B cell (primary cell): ENCODE results near the gene NCKIPSD. TPM values are rescaled to one million over a fixed set of nuclear protein-coding genes. Genes with fewer than 3 reads are reported as not detected.

ENCODE experiments used
- ATAC-seq: fragments of 200-7000 bp; cut with Tn5 transposase; one replicate; pipeline ENCODE4 v1.10.0; 2021; ENCODE audit warnings: low read depth, mild to moderate bottlenecking, moderate number of reproducible peaks, moderate library complexity
- CTCF ChIA-PET: fragments of 350-600 bp; sonication (Branson Sonifier 250); formaldehyde crosslinking; loops from one replicate; lab custom pipeline; 2021; ENCODE audit warnings: antibody characterized with exemption, inconsistent platforms; lab: Charles Lee
- POLR2A ChIA-PET: fragments of 350-600 bp; sonication (Branson Sonifier 250); formaldehyde crosslinking; loops from one replicate; lab custom pipeline; 2021; ENCODE audit warnings: antibody characterized with exemption; lab: Charles Lee
- DNase-seq: peaks from one replicate; pipeline ENCODE4 v3.0.0; 2013
- H2AFZ ChIP-seq: 2 replicates; pipeline ENCODE4 v1.6.1; 2012; ENCODE audit warnings: mild to moderate bottlenecking, low read depth, low read length; ENCODE audit not compliant: insufficient read depth, poor library complexity, severe bottlenecking
- H3K27ac ChIP-seq, 2 donors: 1 replicate in 1 of 2; 2 replicates in 1 of 2; pipeline ENCODE4 v1.5.1; 2012 to 2013; ENCODE audit warnings: low read length in 2 of 2, mild to moderate bottlenecking in 2 of 2, moderate library complexity in 1 of 2
- H3K27me3 ChIP-seq, 4 experiments: fragments of 200-600 bp in 1 of 4; sonication (generic) in 1 of 4; replicated peaks in 1 of 4; 1 replicate in 2 of 4; 2 replicates in 2 of 4; pipeline versions ENCODE4 v1.6.1 to v1.7.0; 2013 to 2016; ENCODE audit warnings: low read length in 3 of 4, mild to moderate bottlenecking in 2 of 4, mixed read lengths in 1 of 4, moderate library complexity in 1 of 4; ENCODE audit not compliant: insufficient read depth in 4 of 4, control insufficient read depth in 3 of 4; ENCODE audit errors: control extremely low read depth in 1 of 4
- H3K36me3 ChIP-seq, 2 experiments: replicated peaks in 1 of 2; 1 replicate in 1 of 2; 2 replicates in 1 of 2; pipeline versions ENCODE4 v1.6.1 to v1.7.1; 2013; ENCODE audit warnings: low read length in 1 of 2; ENCODE audit not compliant: insufficient read depth in 2 of 2, control insufficient read depth in 1 of 2; ENCODE audit errors: control extremely low read depth in 1 of 2, extremely low read depth in 1 of 2
- H3K4me1 ChIP-seq, 2 donors: fragments of 200-600 bp in 1 of 2; sonication (generic) in 1 of 2; 1 replicate in 1 of 2; 2 replicates in 1 of 2; pipeline versions ENCODE4 v1.5.1 to v1.6.1; 2013 to 2017; ENCODE audit warnings: low read length in 2 of 2; ENCODE audit not compliant: control insufficient read depth in 2 of 2, insufficient read depth in 2 of 2
- H3K4me2 ChIP-seq: replicated peaks from 2 replicates; pipeline ENCODE3; 2012; ENCODE audit warnings: mild to moderate bottlenecking, low read depth, low read length; ENCODE audit not compliant: poor library complexity, severe bottlenecking
- H3K4me3 ChIP-seq, 5 experiments: fragments of 200-600 bp in 1 of 5; sonication (generic) in 1 of 5; 1 replicate in 3 of 5; 2 replicates in 2 of 5; pipeline versions ENCODE4 v1.5.1 to v1.7.0; 2011 to 2016; ENCODE audit warnings: low read length in 4 of 5, mild to moderate bottlenecking in 4 of 5, low read depth in 2 of 5, control low read depth in 1 of 5, moderate library complexity in 1 of 5; ENCODE audit not compliant: insufficient read depth in 1 of 5; ENCODE audit errors: control extremely low read depth in 1 of 5, extremely low read depth in 1 of 5
- H3K79me2 ChIP-seq: fragments of 200-600 bp; sonication (generic); one replicate; pipeline ENCODE4 v1.6.0; 2016; ENCODE audit warnings: low read length; ENCODE audit not compliant: control insufficient read depth, insufficient read depth
- H3K9ac ChIP-seq: fragments of 200-600 bp; sonication (generic); 2 replicates; pipeline ENCODE4 v1.6.1; 2017; ENCODE audit warnings: mild to moderate bottlenecking, low read length, moderate library complexity
- H3K9me3 ChIP-seq, 3 donors: one replicate each; pipeline versions ENCODE4 v1.6.1 to v1.7.1; 2013; ENCODE audit warnings: low read length in 2 of 3; ENCODE audit not compliant: control insufficient read depth in 2 of 3, insufficient read depth in 1 of 3; ENCODE audit errors: control extremely low read depth in 1 of 3
- H4K20me1 ChIP-seq: 2 replicates; pipeline ENCODE4 v1.6.0; 2012; ENCODE audit warnings: mild to moderate bottlenecking, low read length; ENCODE audit not compliant: insufficient read depth, control insufficient read depth, poor library complexity, severe bottlenecking
- H3K27ac Mint-ChIP-seq: one replicate; pipeline ENCODE4 v1.8.0; 2021; ENCODE audit warnings: mixed read lengths
- H3K27me3 Mint-ChIP-seq: one replicate; pipeline ENCODE4 v1.8.0; 2021; ENCODE audit warnings: mixed read lengths
- H3K4me1 Mint-ChIP-seq: one replicate; pipeline ENCODE4 v1.8.0; 2021; ENCODE audit warnings: mixed read lengths
- H3K4me3 Mint-ChIP-seq: one replicate; pipeline ENCODE4 v1.8.0; 2021; ENCODE audit warnings: mixed read lengths
- H3K9me3 Mint-ChIP-seq: one replicate; pipeline ENCODE4 v1.8.0; 2022; ENCODE audit warnings: mixed read lengths; ENCODE audit not compliant: insufficient read depth
- EZH2 ChIP-seq: IDR thresholded peaks from 2 replicates; pipeline ENCODE4 v1.6.1; 2012; ENCODE audit warnings: borderline replicate concordance, low read depth, mild to moderate bottlenecking, moderate library complexity, low read length; ENCODE audit not compliant: insufficient read depth, poor library complexity, severe bottlenecking
- WGBS: methylation state at CpG from one replicate; pipeline ENCODE4 v1.1.5; 2013; ENCODE audit warnings: missing lambda C conversion rate; ENCODE audit not compliant: insufficient coverage; 5-methylcytosine and 5-hydroxymethylcytosine counted together
- intact Hi-C: fragments of 100-400 bp; cut with micrococcal nuclease; formaldehyde crosslinking; loops from one replicate; pipeline ENCODE4 v1.10.0; 2022
- polyA plus RNA-seq: library from polyadenylated mRNA; depleted of rRNA; stranded (reverse); fragments of >200 nt; gene quantifications from 2 replicates; pipeline ENCODE4 v1.2.3, GENCODE V29; 2012
- total RNA-seq, 2 donors: library from RNA; stranded (reverse); fragments of 120-200 nt in 1 of 2; gene quantifications; 1 replicate in 1 of 2; 2 replicates in 1 of 2; pipeline versions ENCODE4 v1.2.3 to v1.2.4, GENCODE V29; 2013 to 2022
- TF ChIP-seq, protein P1 (sequence below): fragments of 200-600 bp; IDR thresholded peaks from one replicate; pipeline ENCODE4 v1.8.0; 2022; ENCODE audit warnings: antibody characterized with exemption, mild to moderate bottlenecking

The NCKIPSD gene
- total and polyA plus RNA-seq, 2 donors (not counting 1 experiment from before 2014, with no cell fraction given), result 19.1 to 24.6 TPM

GRCh38 chr3:48629894-48630293, 55.8 kb downstream of the NCKIPSD start:
- H3K4me1 ChIP-seq, result peaks cover 4 to 6% of the 10 kb centered on the region in 2 donors
- H3K9me3 ChIP-seq, result no peaks in the 10 kb centered on the region
- no peak overlapping the region for H3K27ac ChIP-seq
- POLR2A ChIA-PET, result no interaction called here
- DNase-seq, result no peak
- H4K20me1 ChIP-seq, result no peaks in the 10 kb centered on the region
- H3K36me3 ChIP-seq, result no peaks in the 10 kb centered on the region
- Mint-ChIP-seq H3K4me1 (peaks cover 5% of the 10 kb centered on the region), H3K4me3 (no peak overlapping the region), H3K9me3 (no peaks in the 10 kb centered on the region), H3K27ac (no peak overlapping the region), H3K27me3 (no peaks in the 10 kb centered on the region)
- no peak overlapping the region for H3K4me3 ChIP-seq
- intact Hi-C loops, result no loop called here
- TF ChIP-seq, protein P1, sequence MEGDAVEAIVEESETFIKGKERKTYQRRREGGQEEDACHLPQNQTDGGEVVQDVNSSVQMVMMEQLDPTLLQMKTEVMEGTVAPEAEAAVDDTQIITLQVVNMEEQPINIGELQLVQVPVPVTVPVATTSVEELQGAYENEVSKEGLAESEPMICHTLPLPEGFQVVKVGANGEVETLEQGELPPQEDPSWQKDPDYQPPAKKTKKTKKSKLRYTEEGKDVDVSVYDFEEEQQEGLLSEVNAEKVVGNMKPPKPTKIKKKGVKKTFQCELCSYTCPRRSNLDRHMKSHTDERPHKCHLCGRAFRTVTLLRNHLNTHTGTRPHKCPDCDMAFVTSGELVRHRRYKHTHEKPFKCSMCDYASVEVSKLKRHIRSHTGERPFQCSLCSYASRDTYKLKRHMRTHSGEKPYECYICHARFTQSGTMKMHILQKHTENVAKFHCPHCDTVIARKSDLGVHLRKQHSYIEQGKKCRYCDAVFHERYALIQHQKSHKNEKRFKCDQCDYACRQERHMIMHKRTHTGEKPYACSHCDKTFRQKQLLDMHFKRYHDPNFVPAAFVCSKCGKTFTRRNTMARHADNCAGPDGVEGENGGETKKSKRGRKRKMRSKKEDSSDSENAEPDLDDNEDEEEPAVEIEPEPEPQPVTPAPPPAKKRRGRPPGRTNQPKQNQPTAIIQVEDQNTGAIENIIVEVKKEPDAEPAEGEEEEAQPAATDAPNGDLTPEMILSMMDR, result no peak
- TF ChIP-seq EZH2, result no peak
- ATAC-seq, result no peak
- H2AFZ ChIP-seq, result no peak overlapping the region
- no peaks in the 10 kb centered on the region for H3K27me3 ChIP-seq
- no peak overlapping the region for H3K4me2 ChIP-seq
- 97% methylated on average over 12 of the region's 12 CpGs for WGBS
- no peak overlapping the region for H3K9ac ChIP-seq
- H3K79me2 ChIP-seq, result no peaks in the 10 kb centered on the region
- CTCF ChIA-PET, result no interaction called here

DNA sequence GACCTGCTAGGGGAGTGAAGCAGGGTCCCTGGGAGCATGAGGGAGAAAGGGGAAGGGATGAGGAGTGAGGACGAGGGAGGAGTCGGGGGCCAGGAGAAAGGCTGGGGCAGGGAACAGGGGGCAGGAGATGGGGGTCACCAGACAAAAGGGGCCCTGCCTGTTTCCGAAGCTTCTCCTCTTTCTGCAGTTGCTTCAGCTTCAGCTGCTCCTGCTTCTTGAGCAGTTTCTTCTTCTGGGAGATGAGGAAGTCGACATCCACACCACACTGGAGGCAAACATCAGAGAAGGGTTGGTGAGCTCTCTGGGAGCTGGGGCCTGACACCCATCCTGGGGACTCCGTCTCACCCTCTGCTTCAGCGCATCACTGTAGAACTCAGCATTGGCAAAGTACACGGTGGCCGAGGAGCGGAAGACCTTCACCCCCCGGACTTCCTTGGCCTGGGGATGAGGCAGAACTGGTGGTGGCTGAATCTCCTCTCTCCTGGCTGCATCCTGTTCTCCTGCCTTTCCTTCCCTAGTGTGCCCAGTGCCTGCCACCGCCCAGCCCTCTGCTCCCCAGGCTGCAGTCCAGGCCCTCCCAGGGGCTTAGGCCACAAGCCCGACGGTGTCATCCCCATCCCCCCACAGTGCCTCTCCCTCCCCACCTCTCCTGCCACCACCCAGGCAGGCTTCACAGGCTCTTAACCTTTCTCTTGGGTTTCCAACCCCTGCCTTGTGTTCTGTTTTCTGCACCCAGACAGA, 57.3 kb downstream of the NCKIPSD start:
- no peaks in the 10 kb centered on the region for H3K9me3 Mint-ChIP-seq
- no peaks in the 10 kb centered on the region for H4K20me1 ChIP-seq
- no peak overlapping the region for H3K4me3 Mint-ChIP-seq
- H3K27me3 Mint-ChIP-seq, result no peaks in the 10 kb centered on the region
- no peaks in the 10 kb centered on the region for H3K4me1 ChIP-seq
- H3K27ac ChIP-seq, result no peak overlapping the region
- no peaks in the 10 kb centered on the region for H3K36me3 ChIP-seq
- no peak for ATAC-seq
- DNase-seq, result no peak
- no peak overlapping the region for H3K27ac Mint-ChIP-seq
- intact Hi-C loops, result no loop called here
- WGBS, result 90% methylated on average over 12 of the region's 13 CpGs
- no peaks in the 10 kb centered on the region for H3K79me2 ChIP-seq
- no peak overlapping the region for H2AFZ ChIP-seq
- H3K9me3 ChIP-seq, result no peaks in the 10 kb centered on the region
- TF ChIP-seq EZH2, result no peak
- TF ChIP-seq, protein P1, result no peak
- H3K4me3 ChIP-seq, result no peak overlapping the region
- no peak overlapping the region for H3K9ac ChIP-seq
- POLR2A ChIA-PET, result no interaction called here
- CTCF ChIA-PET, result no interaction called here
- no peak overlapping the region for H3K4me2 ChIP-seq
- H3K27me3 ChIP-seq, result no peaks in the 10 kb centered on the region
- H3K4me1 Mint-ChIP-seq, result no peaks in the 10 kb centered on the region
